Loucy (cell line): Measurements from ENCODE around the gene IBA57.

Experiments used
- H2AFZ ChIP-seq: fragments of 200-600 bp; sonication (generic); 2 replicates; pipeline ENCODE4 v1.6.0; 2016; ENCODE audit warnings: antibody characterized with exemption, mild to moderate bottlenecking, low read length, moderate library complexity
- H3F3A ChIP-seq: fragments of 200-600 bp; 2 replicates; pipeline ENCODE4 v1.6.0; 2016; ENCODE audit warnings: antibody characterized with exemption, low read depth, mild to moderate bottlenecking
- H3K27me3 ChIP-seq: fragments of 200-600 bp; sonication (generic); 2 replicates; pipeline ENCODE4 v1.6.1; 2014; ENCODE audit warnings: low read length, mild to moderate bottlenecking; ENCODE audit not compliant: insufficient read depth, poor library complexity, severe bottlenecking
- H3K36me3 ChIP-seq: fragments of 200-600 bp; sonication (generic); 2 replicates; pipeline ENCODE4 v1.6.1; 2016; ENCODE audit warnings: low read length; ENCODE audit not compliant: insufficient read depth
- H3K4me1 ChIP-seq: fragments of 200-600 bp; sonication (generic); 2 replicates; pipeline ENCODE4 v1.5.1; 2014; ENCODE audit warnings: low read length, mild to moderate bottlenecking; ENCODE audit not compliant: insufficient read depth, poor library complexity, severe bottlenecking
- H3K4me2 ChIP-seq: fragments of 200-600 bp; sonication (generic); 2 replicates; pipeline ENCODE4 v1.6.0; 2014; ENCODE audit warnings: antibody characterized with exemption, low read length, low read depth, mild to moderate bottlenecking; ENCODE audit not compliant: poor library complexity, severe bottlenecking
- H3K4me3 ChIP-seq: fragments of 200-600 bp; sonication (generic); 2 replicates; pipeline ENCODE4 v1.5.1; 2014; ENCODE audit warnings: low read length, mild to moderate bottlenecking, mixed read lengths; ENCODE audit not compliant: poor library complexity, severe bottlenecking
- H3K79me2 ChIP-seq: fragments of 200-600 bp; sonication (generic); 2 replicates; pipeline ENCODE4 v1.6.1; 2014; ENCODE audit warnings: low read length; ENCODE audit not compliant: insufficient read depth
- H3K9ac ChIP-seq: fragments of 200-600 bp; sonication (generic); 2 replicates; pipeline ENCODE4 v1.6.0; 2014; ENCODE audit warnings: mild to moderate bottlenecking, low read depth, low read length, moderate library complexity; ENCODE audit not compliant: poor library complexity, severe bottlenecking
- H3K9me2 ChIP-seq: fragments of 200-600 bp; sonication (generic); replicated peaks from 2 replicates; pipeline ENCODE4 v1.6.1; 2016; ENCODE audit warnings: low read depth, low read length, mixed read lengths
- H3K9me3 ChIP-seq: fragments of 200-600 bp; sonication (generic); 2 replicates; pipeline ENCODE4 v1.6.1; 2014; ENCODE audit warnings: mild to moderate bottlenecking, antibody characterized with exemption, low read length, low read depth; ENCODE audit not compliant: insufficient read depth
- H4K20me1 ChIP-seq: fragments of 200-600 bp; sonication (generic); 2 replicates; pipeline ENCODE4 v1.6.0; 2014; ENCODE audit warnings: antibody characterized with exemption, low read length, mild to moderate bottlenecking; ENCODE audit not compliant: insufficient read depth, poor library complexity, severe bottlenecking
- CTCF ChIP-seq: fragments of 200-600 bp; sonication (generic); conservative IDR thresholded peaks from 2 replicates; pipeline ENCODE4 v1.5.1; 2014; ENCODE audit warnings: mild to moderate bottlenecking, antibody characterized with exemption, low read length
- EZH2phosphoT487 ChIP-seq: fragments of 200-600 bp; IDR thresholded peaks from 2 replicates; pipeline ENCODE4 v1.6.1; 2018; ENCODE audit warnings: antibody characterized with exemption, mild to moderate bottlenecking, moderate library complexity, borderline replicate concordance

IBA57 gene

GRCh38 chr1:228222548-228222947, 56.9 kb downstream of the IBA57 start:
- H3K4me2 ChIP-seq, result no peak overlapping the region
- H3K27me3 ChIP-seq, result no peaks in the 10 kb centered on the region
- H3F3A ChIP-seq, result no peaks in the 10 kb centered on the region
- no peaks in the 10 kb centered on the region for H3K9me2 ChIP-seq
- no peaks in the 10 kb centered on the region for H3K36me3 ChIP-seq
- H2AFZ ChIP-seq, result no peak overlapping the region
- H3K4me3 ChIP-seq, result no peak overlapping the region
- H3K4me1 ChIP-seq, result no peaks in the 10 kb centered on the region
- no peaks in the 10 kb centered on the region for H4K20me1 ChIP-seq
- TF ChIP-seq CTCF (no peak), EZH2phosphoT487 (no peak)
- H3K79me2 ChIP-seq, result no peaks in the 10 kb centered on the region
- H3K9me3 ChIP-seq, result no peaks in the 10 kb centered on the region
- H3K9ac ChIP-seq, result no peak overlapping the region

- Histone ChIP-seq H3K36me3 (no peaks in the 10 kb centered on the region), H2AFZ (no peak overlapping the region), H3K9ac (no peak overlapping the region), H3K4me3 (no peak overlapping the region), H3K4me2 (no peak overlapping the region), H3K9me3 (no peaks in the 10 kb centered on the region), H3K9me2 (no peaks in the 10 kb centered on the region), H3K27me3 (no peaks in the 10 kb centered on the region), H3K79me2 (no peaks in the 10 kb centered on the region), H3K4me1 (no peaks in the 10 kb centered on the region), H3F3A (no peaks in the 10 kb centered on the region), H4K20me1 (no peaks in the 10 kb centered on the region)
- TF ChIP-seq EZH2phosphoT487 (no peak), CTCF (no peak)
Measured at GRCh38 chr1:228224198-228225164, 58.9 kb downstream of the IBA57 start.

GRCh38 chr1:228225165-228225710, 59.6 kb downstream of the IBA57 start:
- no peak overlapping the region for H3K9ac ChIP-seq
- H3K9me2 ChIP-seq, result no peaks in the 10 kb centered on the region
- H3K4me1 ChIP-seq, result no peaks in the 10 kb centered on the region
- no peaks in the 10 kb centered on the region for H3K36me3 ChIP-seq
- no peaks in the 10 kb centered on the region for H3F3A ChIP-seq
- no peak overlapping the region for H3K4me3 ChIP-seq
- H3K79me2 ChIP-seq, result no peaks in the 10 kb centered on the region
- TF ChIP-seq EZH2phosphoT487 (no peak), CTCF (no peak)
- no peaks in the 10 kb centered on the region for H3K27me3 ChIP-seq
- H4K20me1 ChIP-seq, result no peaks in the 10 kb centered on the region
- H2AFZ ChIP-seq, result no peak overlapping the region
- no peaks in the 10 kb centered on the region for H3K9me3 ChIP-seq
- H3K4me2 ChIP-seq, result no peak overlapping the region
